HG02938 (cell line): Measurements from ENCODE around the gene PLPPR1.

Experiments used
- ATAC-seq: cut with Tn5 transposase; IDR thresholded peaks from one replicate; pipeline ENCODE4 v1.9.1; 2021; ENCODE audit warnings: mild to moderate bottlenecking, moderate library complexity; ENCODE audit not compliant: unreplicated experiment

The PLPPR1 gene

DNA sequence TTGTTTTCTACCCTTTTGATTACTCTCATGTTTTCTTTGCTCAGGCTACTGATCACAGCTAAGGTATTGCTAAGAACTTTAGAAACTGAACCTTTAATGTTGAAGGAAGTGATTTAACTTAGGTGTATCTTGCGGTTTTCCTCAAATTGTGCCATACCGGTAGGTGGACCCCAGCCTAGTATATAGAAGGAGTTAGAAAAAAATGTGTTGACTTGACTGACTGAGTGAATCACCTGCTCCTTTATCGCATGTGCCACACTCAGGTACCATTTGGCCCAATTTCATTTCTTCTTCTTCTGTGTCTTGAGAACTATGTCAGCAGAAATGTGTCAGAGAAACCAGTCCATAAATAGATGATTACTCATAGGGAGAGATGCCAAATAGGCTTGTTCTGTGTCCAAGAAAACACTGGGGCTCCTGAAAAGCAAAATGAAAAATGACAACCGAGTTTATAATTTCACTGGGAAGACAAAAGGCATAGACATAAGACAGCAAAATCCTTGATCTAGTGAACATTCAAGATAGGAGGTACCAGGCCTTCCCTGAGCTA, 19.4 kb downstream of the PLPPR1 start:
- ATAC-seq, result no peak

DNA sequence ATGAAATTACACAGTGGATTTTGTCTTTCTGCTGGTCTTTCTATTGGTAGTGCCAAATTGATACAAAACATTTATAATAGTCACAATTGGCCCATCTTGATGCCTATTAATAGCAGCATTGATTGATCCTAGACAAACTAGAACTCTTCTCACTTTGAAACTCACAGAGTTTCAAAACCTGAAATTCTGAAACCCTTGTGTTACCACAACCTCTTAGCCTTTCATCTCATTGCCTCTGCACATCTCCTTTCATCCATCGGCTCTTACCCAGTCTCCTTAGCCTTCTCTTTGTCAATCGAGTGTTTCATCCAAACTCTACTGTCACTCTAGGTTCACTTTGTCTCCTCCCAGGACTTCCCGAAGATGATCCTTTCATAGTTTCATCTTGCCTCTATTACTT, 22.1 kb downstream of the PLPPR1 start:
- no peak for ATAC-seq

DNA sequence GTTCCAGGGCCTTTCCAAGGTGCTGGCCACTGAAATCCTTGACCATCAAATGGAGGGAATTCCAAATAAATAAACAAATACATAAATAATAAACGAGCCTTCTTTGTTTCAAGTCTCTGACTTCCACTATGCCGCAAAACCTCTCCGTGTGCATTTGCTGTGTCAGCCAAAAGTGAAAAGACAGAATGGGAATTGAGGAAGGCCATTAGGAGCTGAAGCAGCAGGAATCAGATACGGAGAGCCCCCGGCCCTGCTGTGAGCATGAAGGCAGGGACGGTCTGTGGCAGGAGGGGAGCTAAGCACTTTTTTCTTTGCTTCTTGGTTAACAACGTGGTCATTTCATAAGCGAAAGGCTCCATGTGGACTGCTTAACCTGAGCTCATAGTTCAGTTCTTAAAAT, 26.1 kb downstream of the PLPPR1 start:
- ATAC-seq, result no peak

DNA sequence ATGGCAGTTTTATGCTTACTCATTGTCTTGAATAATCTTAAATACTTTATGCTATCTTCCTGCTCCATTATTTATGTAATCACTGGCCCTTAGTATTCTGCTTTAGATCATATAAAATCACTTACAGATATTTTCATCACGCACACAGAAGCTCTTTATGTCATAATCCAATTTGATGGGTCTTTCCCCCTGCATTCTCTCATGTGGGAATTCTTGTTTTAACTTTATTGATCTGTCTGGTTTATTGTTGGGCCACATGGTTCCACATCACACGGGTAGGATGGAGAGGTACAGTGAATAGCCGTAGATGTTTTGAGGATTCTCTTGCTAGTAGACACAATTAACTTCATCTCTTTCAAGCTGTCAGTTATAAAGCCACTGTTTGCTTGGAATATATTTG, 27.0 kb downstream of the PLPPR1 start:
- no peak for ATAC-seq

DNA sequence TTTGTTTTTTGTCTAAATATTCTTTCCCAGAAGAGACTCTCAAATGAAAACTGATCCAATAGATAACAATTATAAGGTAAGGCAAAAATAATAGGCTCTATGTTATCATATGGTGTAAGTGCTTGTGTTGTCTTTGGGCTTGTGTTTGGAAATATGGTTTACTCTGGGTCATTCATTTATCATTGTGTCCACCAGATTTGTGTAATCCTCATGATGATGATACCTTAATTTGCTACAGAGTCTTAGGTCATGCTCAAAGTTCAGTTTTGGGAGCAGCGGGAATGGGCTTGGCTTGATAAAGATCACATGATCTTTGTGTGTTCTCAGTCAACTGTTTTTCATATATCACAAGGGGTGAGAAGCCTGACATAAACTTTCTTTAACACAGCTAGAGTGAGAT, 34.2 kb downstream of the PLPPR1 start:
- ATAC-seq, result no peak

DNA sequence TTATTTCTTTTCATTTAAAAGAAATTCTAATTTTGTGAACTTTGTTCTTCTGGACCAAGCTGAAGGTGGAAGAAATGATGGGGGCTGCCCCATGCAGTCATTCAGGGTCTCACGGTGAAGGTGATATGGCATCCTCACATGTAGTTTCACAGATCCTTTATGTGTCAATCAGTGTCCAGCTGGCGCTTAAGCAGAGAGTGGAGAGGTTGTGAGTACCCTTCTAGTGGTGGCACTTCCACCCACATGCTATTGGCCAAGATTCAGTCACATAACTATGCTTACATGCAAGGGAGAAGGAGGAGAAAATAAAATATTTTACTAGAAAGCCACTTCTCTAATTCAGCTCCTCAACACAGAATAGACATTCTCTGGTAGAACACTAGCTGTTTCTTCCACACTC, 34.7 kb downstream of the PLPPR1 start:
- ATAC-seq, result no peak

DNA sequence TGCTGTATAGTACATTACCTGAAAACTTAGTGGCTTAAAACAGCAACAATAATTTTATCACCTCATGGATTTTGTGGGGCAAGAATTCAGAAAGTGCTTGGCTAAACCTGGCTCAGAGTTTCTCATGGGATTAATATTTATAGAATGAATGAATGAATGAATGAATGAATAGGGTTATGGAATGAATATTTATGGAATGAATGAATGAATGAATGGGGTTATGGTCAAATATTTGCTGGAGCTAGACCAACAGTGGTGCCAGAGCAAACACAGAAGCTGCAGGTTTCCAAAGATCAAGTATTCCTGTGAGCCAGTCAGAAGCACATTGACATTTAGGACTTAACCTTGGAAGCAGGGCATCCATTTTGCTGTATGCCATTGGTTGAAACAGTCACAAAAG, 35.7 kb downstream of the PLPPR1 start:
- no peak for ATAC-seq

DNA sequence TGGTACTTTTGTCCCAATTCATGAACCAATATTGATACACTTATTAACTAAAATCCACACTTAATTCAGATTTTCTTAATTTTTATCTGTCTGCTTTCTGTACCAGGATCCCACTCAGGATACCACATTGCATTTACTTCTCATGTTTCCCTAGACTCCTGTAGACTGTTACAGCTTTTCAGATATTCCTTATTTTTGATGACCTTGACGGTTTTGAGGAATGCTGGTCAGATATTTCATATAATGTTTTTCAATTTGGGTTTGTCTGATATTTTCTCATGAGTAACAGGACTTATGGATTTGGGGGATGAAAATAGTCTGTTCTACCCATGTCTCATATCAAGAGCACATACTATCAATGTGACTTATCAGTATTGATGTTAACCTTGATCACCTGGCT, 37.4 kb downstream of the PLPPR1 start:
- no peak for ATAC-seq

DNA sequence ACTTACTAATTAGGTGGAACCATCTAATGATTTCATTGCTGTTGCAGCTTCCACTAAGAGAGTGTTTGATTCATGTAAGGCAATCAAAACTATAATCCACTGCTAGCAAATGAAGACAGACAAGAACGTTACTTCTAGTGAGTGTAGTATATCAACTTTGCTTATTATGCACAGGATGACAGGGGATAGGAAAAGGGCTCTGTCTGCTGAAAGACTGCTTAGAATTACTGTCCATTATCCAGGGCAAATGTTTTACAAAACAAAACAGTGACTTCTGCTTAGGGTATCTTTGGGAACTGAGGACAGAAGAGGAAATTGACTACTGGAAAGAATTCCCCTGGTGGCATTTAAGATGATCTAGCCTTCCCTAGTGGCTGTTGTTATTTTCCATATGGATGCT, 40.2 kb downstream of the PLPPR1 start:
- ATAC-seq, result no peak

DNA sequence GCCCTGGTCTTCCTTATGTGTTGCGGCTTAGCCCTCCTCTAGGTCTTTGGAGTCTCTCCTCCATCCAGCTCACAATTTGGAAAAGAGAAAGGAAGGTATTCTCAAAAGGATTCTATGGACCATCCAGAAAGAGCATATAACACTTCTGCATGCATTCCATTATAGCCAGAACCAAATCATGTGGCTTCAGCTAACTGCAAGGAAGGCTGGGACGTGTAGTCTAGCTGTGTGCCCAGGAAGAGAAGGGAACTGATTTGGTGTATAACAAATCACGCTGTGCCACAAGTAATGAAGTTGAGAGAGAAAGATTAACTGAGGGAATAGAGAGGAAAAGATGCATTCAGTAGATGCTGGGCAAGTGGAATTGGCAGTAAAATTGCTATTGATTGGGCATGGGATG, 43.7 kb downstream of the PLPPR1 start:
- ATAC-seq, result no peak

DNA sequence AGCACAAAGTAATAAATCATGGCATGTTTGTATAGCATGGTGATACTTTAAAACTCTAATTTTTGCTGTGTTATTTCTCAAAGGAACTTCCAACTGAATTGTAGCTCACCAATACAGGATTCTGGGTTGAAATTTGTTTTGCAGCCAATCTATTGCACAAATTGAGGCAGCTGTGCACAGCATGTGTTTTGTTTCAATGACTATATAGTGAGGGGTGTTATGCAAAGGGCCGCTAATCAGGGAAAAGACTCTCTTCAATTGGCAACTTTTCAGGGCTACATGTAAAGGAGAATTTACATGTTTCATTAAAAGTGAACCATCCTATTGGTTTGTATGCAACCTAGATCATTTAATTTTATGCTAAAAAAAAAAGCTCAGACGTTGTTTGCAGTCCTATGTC, 44.6 kb downstream of the PLPPR1 start:
- no peak for ATAC-seq

DNA sequence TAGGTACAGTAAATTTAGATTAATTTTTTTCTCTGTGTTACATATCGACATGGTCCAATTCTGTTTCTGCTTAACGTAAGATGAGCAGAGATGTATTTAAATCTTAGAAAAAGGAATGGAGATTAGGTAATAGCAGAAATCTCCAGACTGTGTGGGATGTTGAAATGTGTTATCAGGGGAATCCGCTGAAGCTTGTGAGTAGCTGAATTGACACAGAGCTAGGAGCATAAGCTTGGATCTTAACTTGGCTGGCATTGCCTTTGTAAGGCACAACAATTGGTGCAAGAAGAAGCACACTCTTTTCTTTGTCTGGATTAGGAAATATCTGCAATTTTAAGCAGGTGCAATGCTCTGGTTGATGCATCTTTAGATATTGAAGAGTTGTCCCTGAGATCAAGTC, 53.1 kb downstream of the PLPPR1 start:
- no peak for ATAC-seq

DNA sequence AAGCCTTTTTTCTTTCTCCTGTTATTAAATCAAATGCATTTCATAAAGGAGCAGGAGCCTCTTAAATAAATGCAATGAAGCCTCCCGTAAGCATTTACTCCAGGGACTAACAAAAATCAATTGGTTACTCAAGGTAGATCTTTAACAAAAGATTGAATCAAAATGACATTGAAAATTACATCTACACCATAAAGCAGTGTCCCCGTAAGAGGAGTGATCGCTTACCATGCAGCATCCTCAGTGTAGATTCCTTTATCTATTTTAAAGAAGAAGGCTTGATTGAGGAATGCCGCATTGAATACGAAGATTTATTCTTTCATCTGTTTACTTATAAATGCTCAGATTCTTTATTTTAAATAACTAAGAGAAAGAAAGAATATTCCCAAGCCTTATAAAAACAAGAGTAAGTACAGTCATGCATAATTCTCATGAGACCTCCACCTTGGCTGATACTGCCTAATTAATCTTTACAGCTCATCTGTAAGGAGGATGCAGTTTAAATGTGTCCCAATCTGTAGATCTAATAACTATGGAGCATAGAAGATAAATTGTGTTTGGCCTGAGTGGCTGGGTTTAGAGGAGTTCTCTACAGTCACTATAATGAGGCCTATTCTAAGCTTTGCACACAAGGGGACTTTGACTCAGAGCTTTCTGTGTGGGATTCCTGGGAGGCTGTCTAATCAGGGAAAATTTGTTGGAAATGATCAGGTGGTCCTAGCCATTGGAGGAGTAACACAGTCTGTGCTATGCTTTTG, 55.1 kb downstream of the PLPPR1 start:
- ATAC-seq, result no peak

DNA sequence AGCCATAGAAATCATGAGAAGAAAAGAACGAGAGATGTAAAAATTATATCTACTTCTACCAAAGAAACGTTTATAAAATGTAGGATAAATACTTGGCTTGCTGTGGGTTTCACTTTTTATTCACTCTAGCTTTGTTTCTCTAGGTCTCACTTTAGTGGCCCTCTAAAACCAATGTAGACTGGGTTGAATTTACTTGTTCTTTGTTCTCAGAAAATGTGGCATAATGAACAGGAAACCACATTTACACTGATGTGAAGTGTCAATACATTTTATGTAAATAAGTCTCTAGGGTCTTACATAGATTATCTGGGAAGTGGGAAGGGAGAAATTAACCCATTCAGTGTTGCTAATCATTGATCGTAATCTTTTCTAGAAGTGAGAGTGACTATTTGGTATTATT, 58.9 kb downstream of the PLPPR1 start:
- no peak for ATAC-seq

DNA sequence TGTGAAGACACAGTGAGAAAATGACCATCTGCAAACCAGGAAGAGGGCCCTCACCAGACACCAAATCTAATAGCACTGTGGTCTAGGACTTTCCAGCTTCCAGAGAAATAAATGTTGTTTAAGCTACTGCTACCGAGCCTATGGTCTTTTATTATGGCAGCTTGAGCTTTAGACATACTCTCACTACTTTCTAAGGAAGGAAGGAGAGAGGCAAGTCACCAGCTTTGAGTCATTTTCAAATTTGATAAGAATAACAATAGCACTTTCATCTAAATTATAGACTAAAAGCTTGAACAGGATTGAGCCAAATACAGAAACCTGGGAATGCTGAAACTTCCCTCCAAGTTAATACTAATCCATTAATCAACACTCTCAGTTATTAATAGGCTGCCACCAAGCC, 64.4 kb downstream of the PLPPR1 start:
- ATAC-seq, result no peak

DNA sequence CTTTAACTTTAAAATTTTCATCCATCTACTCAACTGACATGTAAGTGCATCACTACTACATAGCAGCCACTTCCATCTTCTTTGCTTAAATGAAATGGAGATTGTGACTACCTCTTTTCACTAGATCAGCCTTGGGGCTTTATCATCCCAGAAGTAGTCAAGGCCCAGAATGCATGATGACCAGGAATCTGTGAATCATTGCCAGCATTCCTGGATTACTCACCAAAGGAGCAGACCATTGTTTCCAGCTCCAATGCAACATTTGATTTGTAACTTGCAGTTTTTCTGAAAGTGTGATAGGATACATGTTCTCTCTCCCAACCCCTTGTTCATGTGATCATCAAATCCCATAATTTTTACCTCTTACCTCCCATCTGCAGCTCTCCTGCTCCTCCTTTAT, 65.1 kb downstream of the PLPPR1 start:
- no peak for ATAC-seq

DNA sequence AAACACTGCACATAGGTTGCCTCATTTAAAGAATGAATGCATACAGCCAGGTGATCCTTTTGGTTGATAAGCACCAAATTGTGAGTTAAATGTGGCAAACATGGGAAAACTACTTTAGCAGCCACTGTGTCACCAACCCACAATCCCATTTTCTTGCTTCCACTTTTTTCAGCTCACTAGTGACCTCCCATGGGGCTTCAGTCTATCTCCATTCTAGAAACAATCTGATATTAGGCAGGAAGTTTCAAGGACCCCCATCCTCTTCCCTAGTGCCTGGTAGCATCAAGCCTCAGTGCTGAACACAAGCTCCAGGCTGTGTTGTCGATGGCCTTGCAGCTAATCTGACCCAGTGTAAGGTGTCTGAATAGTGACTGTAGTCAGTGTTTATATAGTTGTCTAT, 66.2 kb downstream of the PLPPR1 start:
- ATAC-seq, result no peak

DNA sequence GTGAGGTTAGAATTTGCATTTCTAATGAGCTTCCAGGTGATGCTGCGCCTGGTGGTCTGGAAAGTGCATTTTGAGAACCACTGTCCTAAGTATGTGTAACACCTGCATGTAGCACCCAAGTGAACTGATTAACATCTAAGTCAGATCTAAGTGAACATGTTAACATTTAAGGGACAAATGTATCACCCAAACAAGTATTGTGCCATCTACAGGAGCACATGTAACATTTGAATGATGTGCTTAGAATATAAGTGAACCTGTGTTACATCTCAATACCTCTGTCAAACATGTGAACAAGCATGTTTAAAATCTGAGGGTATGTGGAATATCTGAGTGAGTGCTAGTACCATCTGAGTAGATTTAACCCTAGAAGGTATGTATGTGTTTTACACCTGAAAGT, 68.7 kb downstream of the PLPPR1 start:
- ATAC-seq, result no peak

DNA sequence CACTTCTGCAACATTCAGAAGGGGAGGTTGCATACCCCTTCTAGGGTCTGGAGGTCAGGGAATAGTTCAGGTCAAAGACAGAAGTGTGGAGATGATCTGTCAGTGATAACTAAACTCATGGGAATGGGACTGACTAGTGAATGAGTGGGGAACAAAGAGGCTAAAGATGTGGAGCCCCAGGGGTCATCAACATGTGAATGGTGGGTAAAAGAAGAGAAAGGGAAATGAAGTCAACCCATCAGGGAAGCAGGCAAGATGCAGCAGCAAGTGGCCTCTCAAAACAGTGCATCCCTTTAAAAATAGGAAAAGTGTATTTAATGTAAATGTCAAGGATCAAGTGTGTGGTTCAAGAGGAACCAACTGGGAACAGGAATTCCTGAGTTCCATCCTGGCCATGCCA, 69.9 kb downstream of the PLPPR1 start:
- no peak for ATAC-seq

DNA sequence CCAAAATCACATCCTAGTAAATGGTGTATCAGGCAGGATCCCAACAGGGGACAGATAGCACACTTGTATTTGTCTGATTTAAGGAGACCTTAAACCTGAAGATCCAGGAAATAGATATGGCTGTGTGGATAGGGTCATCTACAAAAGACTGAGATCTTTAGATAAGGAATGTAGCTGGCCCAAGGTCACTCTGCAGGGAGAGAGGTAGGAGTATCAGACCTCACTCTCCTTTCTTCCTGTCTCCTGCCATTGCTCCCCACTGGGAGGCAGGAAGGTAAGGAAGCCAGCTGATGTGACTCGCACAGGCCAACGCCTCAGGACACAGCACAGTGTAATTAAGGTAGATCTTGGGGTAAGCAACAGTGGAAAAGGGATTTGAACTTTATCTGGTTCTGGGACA, 85.8 kb downstream of the PLPPR1 start:
- no peak for ATAC-seq

DNA sequence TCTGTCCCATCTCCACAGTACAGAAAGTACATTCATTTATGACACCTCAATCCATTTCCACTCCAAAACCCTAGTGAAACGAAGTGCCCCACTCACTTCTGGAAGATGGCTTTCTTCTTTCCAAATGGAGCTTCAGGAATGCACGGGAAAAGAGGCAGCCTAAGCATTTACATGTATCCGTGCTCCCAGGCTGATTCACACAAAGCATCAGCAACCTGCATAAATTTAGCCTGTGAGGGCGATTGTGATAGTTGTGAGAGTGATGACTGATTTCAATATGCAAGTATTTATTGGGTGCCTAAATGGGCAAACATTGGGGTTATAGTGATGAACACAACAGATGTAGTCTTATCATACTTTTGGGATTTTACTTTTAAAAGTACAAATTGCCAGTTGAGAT, 86.6 kb downstream of the PLPPR1 start:
- ATAC-seq, result no peak

DNA sequence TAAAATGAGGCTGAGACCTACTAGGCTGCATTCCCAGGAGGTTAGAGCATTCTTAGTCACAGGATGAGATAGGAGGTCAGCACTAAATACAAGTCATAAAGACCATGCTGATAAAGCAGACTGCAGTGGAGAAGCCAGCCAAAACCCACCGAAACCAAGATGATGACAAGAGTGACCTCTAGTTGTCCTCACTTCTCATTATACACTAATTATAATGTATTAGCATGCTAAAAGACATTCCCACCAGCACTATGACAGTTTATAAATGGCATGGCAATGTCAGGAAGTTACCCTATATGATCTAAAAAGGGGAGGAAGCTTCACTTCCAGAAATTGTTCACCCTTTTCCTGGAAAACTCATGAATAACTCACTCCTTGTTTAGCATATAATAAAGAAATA, 88.6 kb downstream of the PLPPR1 start:
- no peak for ATAC-seq

DNA sequence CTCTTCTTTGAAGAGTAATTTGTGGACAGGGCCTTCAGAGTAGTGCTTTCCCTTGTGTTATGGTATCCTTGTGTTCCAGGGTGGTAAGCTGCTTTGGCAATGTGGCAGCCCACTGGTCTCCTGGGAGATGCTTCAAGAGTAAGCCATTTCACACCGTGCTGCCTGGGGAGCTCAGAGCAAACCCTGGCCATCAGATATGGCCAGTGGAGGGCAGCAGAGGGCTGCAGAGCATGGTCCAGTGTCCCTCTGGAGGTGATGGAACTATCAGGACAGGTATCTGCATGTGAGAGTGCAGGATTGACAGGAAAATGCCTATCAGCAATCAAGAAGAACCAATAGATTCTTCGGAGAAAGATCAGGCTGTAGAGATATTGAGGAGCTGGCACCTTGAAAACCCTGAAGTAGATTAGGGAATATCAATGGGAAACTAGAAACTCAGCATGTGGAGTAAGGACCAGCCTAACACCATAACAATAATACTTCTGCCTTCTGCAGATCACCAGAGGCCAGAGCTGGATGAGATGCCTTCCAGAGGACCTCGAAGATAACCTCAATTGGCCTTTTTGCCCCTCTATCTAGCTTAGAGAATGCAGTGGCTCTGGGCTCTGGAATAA, 90.8 kb downstream of the PLPPR1 start:
- peak; percentile 72 for ATAC-seq
